NCI-H82 (cell line): ENCODE results near the gene CCDC14.
"Not testable (repeated sequence)": the region's sequence is repeated elsewhere in the genome, so short reads cannot be mapped to it uniquely, and the experiment has no call there.

ENCODE experiments used
- DNase-seq: peaks from one replicate; lab custom pipeline; 2025; lab: John Stamatoyannopoulos, UW

The CCDC14 gene, protein sequence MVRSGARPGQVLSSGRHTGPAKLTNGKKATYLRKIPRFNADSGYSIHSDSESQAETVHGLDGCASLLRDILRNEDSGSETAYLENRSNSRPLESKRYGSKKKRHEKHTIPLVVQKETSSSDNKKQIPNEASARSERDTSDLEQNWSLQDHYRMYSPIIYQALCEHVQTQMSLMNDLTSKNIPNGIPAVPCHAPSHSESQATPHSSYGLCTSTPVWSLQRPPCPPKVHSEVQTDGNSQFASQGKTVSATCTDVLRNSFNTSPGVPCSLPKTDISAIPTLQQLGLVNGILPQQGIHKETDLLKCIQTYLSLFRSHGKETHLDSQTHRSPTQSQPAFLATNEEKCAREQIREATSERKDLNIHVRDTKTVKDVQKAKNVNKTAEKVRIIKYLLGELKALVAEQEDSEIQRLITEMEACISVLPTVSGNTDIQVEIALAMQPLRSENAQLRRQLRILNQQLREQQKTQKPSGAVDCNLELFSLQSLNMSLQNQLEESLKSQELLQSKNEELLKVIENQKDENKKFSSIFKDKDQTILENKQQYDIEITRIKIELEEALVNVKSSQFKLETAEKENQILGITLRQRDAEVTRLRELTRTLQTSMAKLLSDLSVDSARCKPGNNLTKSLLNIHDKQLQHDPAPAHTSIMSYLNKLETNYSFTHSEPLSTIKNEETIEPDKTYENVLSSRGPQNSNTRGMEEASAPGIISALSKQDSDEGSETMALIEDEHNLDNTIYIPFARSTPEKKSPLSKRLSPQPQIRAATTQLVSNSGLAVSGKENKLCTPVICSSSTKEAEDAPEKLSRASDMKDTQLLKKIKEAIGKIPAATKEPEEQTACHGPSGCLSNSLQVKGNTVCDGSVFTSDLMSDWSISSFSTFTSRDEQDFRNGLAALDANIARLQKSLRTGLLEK

GRCh38 chr3:123960781-123961507 is at the start of gene CCDC14:
Gene CCDC14 (minus strand): TSS chr3:123961229. CDS start chr3:123961173, 56 bp downstream.
- peak; percentile 100 for DNase-seq

DNA sequence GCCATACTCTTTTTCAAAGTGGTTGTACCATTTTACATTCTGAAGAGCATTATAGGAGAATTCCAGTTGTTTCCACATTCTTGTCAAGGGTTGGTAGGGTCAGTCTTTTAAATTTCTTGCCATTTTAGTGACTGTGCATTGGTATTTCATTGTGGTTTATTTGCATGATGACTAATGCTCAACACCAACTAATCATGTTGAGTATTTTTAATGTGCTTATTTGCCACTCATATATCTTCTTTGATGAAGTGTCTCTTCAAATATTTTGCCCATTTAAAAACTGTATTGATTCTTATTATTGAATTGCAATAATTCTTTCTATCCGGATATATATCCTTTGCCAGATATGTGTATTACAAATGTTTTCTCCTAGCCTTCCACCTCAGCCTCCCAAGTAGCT is 47.3 kb upstream of the CCDC14 start:
- DNase-seq: not testable (repeated sequence)

GRCh38 chr3:124007186-124007585 is 46.2 kb upstream of the CCDC14 start:
- DNase-seq: no peak

GRCh38 chr3:124002405-124003079 is 41.5 kb upstream of the CCDC14 start:
- not testable (repeated sequence) for DNase-seq

DNA sequence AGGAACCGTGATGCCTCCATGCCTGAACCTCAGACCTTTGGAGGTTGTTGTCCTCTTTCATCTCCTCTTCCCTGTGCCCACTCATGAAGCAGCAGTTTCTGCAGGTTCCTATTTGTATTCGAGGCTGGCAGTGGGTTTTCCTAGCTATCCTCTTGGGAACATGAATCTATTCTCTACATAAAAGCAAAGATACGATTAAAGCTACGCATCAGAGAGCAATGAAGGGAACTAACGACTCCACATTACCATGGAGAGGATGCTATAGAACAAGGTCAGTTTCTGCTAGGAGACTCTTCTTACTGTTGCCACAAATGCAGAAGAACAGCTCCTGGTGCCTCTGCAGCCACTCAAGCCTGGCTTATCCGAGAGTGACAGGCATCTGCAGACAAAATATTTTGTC is 40.3 kb upstream of the CCDC14 start:
- not testable (repeated sequence) for DNase-seq

DNA sequence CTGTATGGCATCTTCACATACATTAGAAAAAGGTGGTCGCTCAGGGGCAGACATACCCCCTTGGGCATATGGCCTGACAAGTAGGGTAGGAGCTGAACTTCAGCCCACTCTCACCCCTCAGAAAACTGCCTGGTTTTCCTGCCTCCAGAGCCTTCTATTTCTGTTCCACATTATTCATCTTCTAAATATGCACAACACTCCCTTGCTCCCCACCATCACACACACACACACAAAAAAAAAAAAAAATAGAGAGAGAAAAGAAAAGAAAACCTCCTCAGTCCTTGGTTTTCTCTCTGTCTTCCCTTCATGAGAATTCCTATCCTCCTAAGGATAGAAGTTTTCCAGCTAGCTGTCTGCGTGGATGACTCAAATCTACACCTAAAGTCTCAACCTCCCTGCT is 36.5 kb upstream of the CCDC14 start:
- no peak for DNase-seq

GRCh38 chr3:123993818-123994217 is 32.8 kb upstream of the CCDC14 start:
- no peak for DNase-seq

DNA sequence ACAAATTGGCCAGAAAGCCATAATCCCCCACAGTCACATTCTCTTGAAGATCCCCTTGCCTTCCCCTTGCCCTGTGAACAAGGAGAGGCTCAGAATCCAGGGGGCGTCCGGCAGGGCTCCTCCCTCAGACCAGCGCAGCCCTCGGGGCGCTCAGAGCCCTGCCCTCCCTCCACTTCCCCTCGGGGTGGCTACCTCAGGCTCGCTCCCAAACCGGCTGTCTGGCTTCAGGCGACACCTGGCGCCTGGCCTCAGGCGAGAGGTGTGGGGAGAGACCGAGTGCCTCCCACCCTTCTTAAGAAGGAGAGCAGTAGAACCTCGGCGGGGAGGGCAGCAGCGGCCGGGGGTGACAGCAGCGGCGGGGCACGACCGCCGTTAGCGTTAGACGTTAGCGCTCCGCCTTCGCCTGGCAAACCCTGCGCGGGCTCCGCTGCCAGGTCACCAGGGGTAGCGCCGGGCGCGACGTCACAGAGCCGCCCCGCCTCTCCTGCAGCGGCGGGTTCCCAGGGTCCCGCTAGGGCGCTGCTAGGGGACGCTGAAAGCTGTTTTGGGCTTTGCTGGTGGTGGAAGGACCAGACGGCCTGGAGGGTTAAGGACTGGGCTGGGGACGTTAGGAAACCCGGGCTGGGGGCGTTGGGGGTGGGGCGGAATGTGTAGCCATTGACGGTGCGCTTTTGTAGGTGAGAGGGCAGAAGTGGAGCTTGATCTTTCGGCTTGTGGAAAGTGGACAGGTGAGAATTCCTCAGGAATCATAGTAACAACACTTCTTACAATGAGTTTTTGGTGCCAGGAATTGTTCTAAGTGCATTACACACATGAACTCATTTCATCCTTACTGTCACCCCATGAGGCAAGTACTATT is 30.9 kb upstream of the CCDC14 start, which contains the start of gene ROPN1:
TSS of gene ROPN1 (minus strand) at position 395 of the 859 bp plus-strand sequence. CDS start 11,643 bp downstream, outside the sequence.
- DNase-seq: not testable (repeated sequence)

- DNase-seq: no peak
These were observed 25.4 kb upstream of the CCDC14 start for GRCh38 chr3:123986427-123986826.

GRCh38 chr3:123984957-123985356 is 23.9 kb upstream of the CCDC14 start:
- no peak for DNase-seq

DNA sequence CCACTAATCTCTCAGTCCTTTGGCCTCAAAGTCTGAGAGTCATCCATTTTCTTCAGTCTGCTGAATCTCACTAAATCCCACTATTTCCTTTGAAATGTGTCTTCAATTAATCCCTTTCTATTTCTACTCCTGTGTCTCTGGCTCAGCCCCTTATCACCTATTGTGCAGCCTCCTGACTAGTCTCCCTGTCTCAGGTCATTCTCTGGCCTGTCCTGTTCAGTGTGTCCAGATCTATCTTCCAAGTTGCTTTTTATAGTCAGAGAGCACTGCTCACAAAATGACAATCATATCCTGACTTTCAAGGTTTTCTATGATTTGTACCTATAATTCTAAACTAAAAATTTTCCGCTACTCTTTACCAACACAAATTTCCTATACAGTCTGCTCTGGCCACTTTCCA is 23.3 kb upstream of the CCDC14 start:
- no peak for DNase-seq

GRCh38 chr3:123981317-123981716 is 20.3 kb upstream of the CCDC14 start:
- DNase-seq: not testable (repeated sequence)

GRCh38 chr3:123980539-123980938 is 19.5 kb upstream of the CCDC14 start:
- no peak for DNase-seq

- DNase-seq: peak; percentile 83
These were observed 18.8 kb upstream of the CCDC14 start for GRCh38 chr3:123979525-123980501.

- not testable (repeated sequence) for DNase-seq
These were observed 15.9 kb upstream of the CCDC14 start for GRCh38 chr3:123976904-123977303.

GRCh38 chr3:123976181-123976898 is 15.3 kb upstream of the CCDC14 start:
- DNase-seq: not testable (repeated sequence)

DNA sequence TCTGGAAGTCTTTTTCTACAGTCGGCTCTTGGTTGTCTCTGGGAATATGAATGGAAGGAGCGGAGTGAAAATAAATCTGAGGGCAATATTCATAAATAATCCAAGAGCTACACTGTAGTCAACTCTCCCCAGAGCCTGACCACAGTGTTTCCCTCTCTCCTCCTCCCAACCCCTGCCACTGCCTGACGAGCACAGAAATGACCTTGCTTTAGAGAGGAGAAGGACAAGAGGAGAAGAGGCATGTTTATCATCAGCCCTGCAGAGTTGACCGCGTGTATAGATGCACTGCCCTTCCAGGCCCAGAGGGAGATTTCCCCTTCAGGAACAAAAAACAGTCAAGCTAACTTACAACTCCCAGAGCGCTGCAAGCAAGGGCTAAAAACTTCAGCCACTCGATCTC is 14.0 kb upstream of the CCDC14 start:
- not testable (repeated sequence) for DNase-seq

DNA sequence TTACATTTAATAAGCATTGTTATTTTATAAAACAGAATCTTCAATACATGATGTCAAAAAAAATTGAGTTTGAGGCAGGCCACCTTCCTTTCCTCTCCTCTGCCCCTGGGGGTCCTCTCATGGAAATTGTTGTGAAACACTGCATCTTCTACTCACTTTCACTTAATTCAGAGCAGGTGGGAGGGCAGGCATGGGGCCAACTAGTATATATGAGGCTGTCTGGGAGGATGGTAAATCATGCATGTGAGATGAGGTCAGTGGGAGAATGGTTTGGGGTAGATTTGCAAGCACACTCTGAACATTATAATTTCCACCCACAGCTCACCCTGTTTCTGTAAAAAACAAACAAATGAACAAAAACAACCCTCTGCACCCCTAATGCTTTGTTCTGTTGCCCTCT is 10.4 kb upstream of the CCDC14 start:
- DNase-seq: no peak

GRCh38 chr3:123967260-123967659 is 6.2 kb upstream of the CCDC14 start:
- DNase-seq: peak; percentile 77
